H1 (cell line): ENCODE measurements around the gene TEX30. TPM values are rescaled to one million over a fixed set of nuclear protein-coding genes. Genes with fewer than 3 reads are reported as not detected.

Experiments
- CHD7 ChIP-seq: fragments of 300-600 bp; sonication (generic); IDR thresholded peaks from 2 replicates; pipeline ENCODE4 v1.7.1; 2012; ENCODE audit warnings: low read length, moderate library complexity, mild to moderate bottlenecking, inconsistent platforms; ENCODE audit not compliant: insufficient replicate concordance
- MAX ChIP-seq: IDR thresholded peaks from 2 replicates; pipeline ENCODE4 v1.6.1; 2012; ENCODE audit warnings: inconsistent platforms
- POLR2A ChIP-seq, 2 experiments: IDR thresholded peaks; 1 replicate in 1 of 2; 2 replicates in 1 of 2; pipeline ENCODE4 v1.6.1; 2011; ENCODE audit warnings: low read depth in 2 of 2, low read length in 2 of 2, mild to moderate bottlenecking in 2 of 2; ENCODE audit errors: control extremely low read depth in 1 of 2
- POLR2AphosphoS5 ChIP-seq: IDR thresholded peaks from 2 replicates; pipeline ENCODE4 v1.6.1; 2011; ENCODE audit warnings: low read depth, low read length
- SIN3A ChIP-seq, 2 experiments: IDR thresholded peaks in 1 of 2; conservative IDR thresholded peaks in 1 of 2; 2 replicates each; pipeline ENCODE4 v1.6.1; 2011 to 2012; ENCODE audit warnings: low read length in 2 of 2, improper control_type of control experiment in 1 of 2, low read depth in 1 of 2, mild to moderate bottlenecking in 1 of 2
- SIRT6 ChIP-seq: IDR thresholded peaks from one replicate; pipeline ENCODE4 v1.7.1; 2012; ENCODE audit warnings: low read length, inconsistent platforms
- SIX5 ChIP-seq: IDR thresholded peaks from 2 replicates; pipeline ENCODE4 v1.6.1; 2011; ENCODE audit warnings: mild to moderate bottlenecking, low read depth, low read length
- SP1 ChIP-seq: IDR thresholded peaks from 2 replicates; pipeline ENCODE4 v1.6.1; 2011; ENCODE audit warnings: low read depth, low read length
- USF2 ChIP-seq: IDR thresholded peaks from 2 replicates; pipeline ENCODE4 v1.6.1; 2011; ENCODE audit warnings: low read length, improper control_type of control experiment
- polyA plus RNA-seq, 7 experiments: library from polyadenylated mRNA; depleted of rRNA in 3 of 7; stranded (reverse) in 5 of 7; unstranded in 2 of 7; fragments of >200 nt in 5 of 7; fragments of 200-250 nt in 2 of 7; gene quantifications; 1 replicate in 5 of 7; 2 replicates in 1 of 7; 4 replicates in 1 of 7; pipeline versions ENCODE4 v1.2.1 to v1.2.3, GENCODE V29; 2011 to 2013; ENCODE audit warnings: missing spikeins in 2 of 7, mixed read lengths in 2 of 7
- total RNA-seq: library from RNA; stranded (reverse); fragmentation: NEBNext Ultra II Directional; extraction: Animal tissue kit (Norgen Biotek cat#: 25700); gene quantifications from 2 replicates; pipeline ENCODE4 v1.2.1, GENCODE V29; 2021

The TEX30 gene
- total and polyA plus RNA-seq, 2 of the 8 experiments (the other 6 are each of a cell fraction or from before 2014, with no cell fraction given) = 6.5 to 10.3 TPM

GRCh38 chr13:102798581-102799425 is 25.2 kb upstream of the TEX30 start, which contains the start of the genes BIVM and POGLUT2 (continued):
- TF ChIP-seq SP1 (peak; percentile 99), SIN3A (conservative IDR thresholded peaks at IDR 0.05 in 1 of 2, IDR thresholded peaks at IDR 0.05 in 1 of 2; ENCODE audit: low read depth in 1 of 2, low read length in 2 of 2) (peak; percentile 50 to 94; a peak in 2 of 4 replicates), USF2 (peak; percentile 48; the same call in 1 of the 2 replicates), CHD7 (no peak), POLR2AphosphoS5 (no peak), MAX (peak; percentile 48; the same call in 1 of the 2 replicates), SIX5 (peak; percentile 88), SIRT6 (no peak), POLR2A (IDR thresholded peaks at IDR 0.05; ENCODE audit: control extremely low read depth in 1 of 2, low read depth in 2 of 2, low read length in 2 of 2) (peak in 1 of 2 experiments; percentile 72; a peak in 2 of 3 replicates)
